Activated CD4-positive, alpha-beta T cell treated with anti-CD3 and anti-CD28 coated beads, Interleukin-2, amount 50 U/mL, for 16 hours (primary cell): ENCODE measurements around the gene NFIC.
"Not testable (repeated sequence)": the region's sequence is repeated elsewhere in the genome, so short reads cannot be mapped to it uniquely, and the experiment has no call there.

Source experiments
- DNase-seq: peaks from one replicate; pipeline ENCODE4 v3.0.0-alpha.2; 2020

NFIC gene

GRCh38 chr19:3375221-3376090 lies 9.1 kb downstream of the NFIC start:
- no peak for DNase-seq

DNA sequence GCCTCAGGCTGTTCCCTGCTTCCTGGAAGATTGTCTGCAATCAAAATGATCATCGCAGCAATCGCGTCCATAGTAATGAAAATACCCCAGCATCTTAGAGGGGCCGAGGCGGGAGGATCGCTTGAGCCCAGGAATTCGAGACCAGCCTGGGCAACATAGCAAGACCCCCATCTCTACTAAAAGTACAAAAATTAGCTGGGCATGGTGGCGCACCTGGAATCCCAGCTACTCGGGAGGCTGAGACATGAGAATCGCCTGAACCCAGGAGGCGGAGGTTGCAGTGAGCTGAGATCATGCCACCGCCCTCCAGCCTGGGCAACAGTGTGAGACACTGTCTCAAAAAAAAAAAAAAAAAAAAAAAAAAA lies 9.7 kb downstream of the NFIC start:
- DNase-seq = not testable (repeated sequence)

DNA sequence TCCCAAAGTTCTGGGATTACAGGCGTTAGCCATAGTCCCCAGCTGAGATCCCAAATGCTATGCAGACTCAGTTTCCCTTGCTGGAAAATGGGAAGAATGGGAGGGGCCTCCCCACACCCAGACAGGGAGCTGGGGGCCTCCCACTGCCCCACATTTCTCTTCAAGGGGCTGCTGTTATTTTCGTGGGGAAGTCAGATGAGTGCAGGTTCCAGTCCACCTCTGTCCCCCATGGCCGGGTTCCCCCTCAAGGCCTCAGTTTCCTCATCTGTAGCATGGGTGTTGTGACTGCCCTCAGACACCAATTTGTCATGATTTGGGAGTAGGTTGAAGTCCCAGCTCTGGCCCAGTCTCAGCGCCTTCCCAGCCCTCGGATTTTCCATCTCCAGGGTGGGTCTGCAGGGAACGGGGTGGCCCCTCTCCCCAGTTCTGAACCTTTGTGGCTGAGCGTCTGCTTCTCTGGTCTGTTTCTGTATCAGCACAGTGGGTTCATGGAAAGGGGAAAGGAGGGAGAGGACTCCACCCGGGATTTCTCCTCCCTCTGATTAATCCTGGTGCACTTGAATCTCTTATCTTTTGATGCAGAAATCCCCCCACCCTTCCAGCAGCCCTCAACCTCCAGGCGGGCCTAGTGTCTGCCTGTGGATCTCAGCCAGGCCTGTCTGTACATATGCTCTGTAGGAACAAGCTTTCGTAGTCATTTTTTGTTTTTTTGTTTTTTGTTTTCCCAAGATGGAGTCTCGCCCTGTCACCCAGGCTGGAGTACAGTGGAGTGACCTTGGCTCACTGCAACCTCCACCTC lies 12.2 kb downstream of the NFIC start:
- DNase-seq = no peak

- DNase-seq = no peak
These were observed 14.4 kb downstream of the NFIC start for GRCh38 chr19:3380829-3381228.

DNA sequence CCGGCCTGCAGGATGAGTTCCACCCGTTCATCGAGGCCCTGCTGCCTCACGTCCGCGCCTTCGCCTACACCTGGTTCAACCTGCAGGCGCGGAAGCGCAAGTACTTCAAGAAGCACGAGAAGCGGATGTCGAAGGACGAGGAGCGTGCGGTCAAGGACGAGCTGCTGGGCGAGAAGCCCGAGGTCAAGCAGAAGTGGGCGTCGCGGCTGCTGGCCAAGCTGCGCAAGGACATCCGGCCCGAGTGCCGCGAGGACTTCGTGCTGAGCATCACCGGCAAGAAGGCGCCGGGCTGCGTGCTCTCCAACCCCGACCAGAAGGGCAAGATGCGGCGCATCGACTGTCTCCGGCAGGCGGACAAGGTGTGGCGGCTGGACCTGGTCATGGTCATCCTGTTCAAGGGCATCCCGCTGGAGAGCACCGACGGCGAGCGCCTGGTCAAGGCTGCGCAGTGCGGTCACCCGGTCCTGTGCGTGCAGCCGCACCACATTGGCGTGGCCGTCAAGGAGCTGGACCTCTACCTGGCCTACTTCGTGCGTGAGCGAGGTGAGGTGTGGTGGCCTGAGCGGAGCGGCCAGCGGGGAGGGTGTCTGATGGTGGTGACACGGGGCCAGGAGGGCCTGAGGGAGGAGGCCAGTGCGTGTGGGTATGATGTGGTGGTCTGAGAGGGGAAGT lies 15.5 kb downstream of the NFIC start:
- DNase-seq = no peak

DNA sequence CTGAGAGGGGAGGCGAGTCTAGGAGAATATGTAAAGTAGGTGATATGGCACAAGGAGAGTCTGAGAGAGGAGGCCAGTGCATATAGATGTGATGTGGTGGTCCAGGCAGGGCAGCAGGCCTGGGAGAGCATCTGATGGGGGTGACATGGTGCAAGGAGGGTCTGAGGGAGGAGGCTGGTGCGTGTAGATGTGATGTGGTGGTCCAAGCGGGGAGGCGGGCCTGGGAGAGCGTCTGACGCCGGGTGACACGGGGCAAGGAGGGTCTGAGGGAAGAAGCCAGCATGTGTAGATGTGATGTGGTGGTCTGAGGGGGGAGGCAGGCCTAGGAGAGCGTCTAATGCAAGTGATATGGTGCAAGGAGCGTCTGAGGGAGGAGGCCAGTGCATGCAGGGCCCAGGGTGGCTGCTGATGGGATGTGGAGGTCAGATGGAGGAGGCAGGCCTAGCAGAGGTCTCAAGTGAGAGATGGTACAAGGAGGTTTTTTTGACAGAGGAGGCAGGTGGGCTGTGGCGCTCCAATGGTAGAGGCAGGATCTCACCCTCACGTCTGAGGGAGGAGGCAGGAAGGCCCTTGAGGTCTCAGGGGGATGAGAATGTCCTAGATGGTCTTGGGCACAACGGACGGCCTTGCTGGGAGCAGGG lies 16.2 kb downstream of the NFIC start:
- DNase-seq = no peak

GRCh38 chr19:3383121-3383722 lies 16.8 kb downstream of the NFIC start:
- DNase-seq = no peak

DNA sequence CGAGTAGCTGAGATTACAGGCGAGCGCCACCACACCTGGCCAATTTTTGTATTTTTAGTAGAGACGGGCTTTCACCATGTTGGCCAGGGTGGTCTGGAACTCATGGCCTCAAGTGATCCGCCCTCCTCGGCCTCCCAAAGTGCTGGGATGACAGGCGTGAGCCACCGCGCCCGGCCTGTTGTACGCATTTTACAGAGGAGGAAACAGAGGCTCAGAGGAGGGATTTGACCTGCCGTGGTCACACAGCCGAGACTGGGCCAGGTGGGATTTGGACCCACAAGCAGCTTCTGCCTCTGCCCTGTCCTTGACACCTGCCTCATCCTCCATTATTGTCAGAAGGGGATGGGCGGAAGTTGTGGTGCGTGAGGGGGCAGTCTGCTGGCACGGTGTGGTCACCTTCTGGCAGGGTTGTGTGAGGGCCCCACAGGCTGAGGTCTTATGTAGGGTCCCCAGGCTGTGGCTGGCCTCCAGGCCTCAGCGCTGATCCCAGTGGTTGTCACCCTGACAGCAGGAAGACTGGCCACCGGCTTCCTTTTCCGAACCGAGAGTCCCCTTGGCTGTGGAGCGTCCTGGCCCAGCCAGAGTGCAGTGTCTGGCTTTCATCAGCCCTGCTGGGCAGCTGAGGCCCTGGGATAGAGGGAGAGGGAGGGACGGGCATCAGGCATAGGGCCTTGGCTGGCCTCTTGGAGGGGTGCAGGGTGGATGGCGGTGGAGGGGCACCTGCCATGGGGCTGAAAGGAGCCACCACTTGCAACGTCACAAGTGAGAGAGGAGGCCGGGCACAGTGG lies 20.3 kb downstream of the NFIC start:
- DNase-seq = no peak

DNA sequence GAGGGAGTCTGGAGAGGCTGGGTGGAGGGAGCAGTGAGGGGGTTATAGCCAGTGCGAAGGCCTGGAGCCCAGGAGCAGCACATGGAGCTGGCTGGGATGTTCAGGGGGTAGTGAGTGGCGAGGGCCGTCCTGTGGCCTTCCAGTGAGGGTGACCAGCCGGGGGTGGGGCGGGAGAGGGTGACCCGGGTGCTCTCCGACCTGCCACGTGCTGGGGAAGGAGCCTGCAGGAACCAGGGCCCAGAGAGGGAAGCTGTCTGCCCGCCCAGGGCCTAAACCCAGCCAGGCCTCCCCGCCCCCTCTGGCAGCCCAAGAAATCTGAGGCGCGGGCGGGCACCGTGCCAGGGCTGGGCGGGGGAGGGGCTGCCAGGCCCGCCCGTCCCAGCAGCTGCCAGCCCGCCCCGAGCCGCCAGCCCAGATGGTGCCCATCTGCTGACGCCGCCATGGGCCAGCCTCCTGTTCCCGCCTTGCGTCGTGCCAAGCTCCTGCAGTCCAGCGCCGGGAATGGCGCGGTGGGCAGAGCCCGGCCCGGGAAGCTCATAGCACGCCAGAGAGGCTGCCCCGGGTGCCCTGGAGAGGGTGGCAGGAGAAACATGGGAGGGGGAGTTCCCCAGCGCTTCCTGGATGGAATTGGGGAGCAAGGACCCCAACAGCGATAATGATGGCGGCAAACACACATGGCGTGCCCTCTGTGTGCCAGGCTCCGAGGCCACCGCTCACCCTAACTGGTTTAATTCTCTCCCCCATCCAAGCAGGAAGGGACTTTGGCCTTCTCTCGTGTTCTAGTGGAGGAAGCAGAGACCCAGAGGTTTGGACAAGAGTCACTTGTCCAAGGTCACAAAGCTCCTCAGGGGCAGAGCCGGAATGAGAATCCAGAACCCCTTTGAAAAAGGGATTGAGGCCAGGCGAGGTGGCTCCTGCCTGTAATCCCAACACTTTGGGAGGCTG lies 21.5 kb downstream of the NFIC start:
- no peak for DNase-seq

GRCh38 chr19:3389446-3389778 lies 23.0 kb downstream of the NFIC start:
- no peak for DNase-seq

GRCh38 chr19:3389876-3390371 lies 23.5 kb downstream of the NFIC start:
- no peak for DNase-seq

- DNase-seq = not testable (repeated sequence)
These were observed 25.5 kb downstream of the NFIC start for GRCh38 chr19:3391911-3392310.

DNA sequence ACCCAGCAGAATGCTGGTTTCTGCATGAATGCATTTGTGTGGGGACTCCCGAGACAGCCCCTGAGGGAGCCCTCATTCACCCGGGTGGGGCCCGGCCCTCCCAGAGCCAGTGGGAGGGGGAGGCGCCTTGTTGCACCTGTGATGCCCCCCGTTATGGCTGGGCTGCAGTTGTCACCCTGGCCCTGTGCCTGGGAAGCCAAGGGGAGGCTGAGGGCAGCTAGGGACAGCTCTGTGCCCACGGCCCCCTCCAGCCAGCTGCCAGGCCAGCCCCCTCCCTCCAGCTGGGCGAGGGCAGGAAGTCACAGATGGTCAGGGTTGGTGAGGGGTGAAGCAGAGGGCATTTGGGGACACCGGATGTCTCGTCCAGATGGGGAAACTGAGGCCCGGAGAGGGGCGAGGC lies 26.1 kb downstream of the NFIC start:
- DNase-seq = no peak

DNA sequence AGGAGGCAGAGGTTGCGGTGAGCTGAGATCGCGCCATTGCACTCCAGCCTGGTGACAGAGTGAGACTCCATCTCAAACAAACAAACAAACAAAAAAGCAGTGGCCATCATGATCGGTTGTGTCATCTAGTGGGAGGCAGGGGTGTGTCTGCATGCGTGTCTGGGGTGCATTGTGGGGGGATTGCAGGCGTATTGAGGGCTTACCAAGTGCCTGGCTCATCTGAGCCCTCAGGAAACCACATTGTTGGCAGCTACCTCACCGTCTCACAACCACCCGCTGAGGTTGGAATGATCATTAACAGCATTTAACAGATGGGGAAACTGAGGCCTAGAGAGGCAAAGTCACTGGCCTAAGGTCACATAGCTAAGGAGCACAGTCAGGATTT lies 30.5 kb downstream of the NFIC start:
- DNase-seq = no peak

DNA sequence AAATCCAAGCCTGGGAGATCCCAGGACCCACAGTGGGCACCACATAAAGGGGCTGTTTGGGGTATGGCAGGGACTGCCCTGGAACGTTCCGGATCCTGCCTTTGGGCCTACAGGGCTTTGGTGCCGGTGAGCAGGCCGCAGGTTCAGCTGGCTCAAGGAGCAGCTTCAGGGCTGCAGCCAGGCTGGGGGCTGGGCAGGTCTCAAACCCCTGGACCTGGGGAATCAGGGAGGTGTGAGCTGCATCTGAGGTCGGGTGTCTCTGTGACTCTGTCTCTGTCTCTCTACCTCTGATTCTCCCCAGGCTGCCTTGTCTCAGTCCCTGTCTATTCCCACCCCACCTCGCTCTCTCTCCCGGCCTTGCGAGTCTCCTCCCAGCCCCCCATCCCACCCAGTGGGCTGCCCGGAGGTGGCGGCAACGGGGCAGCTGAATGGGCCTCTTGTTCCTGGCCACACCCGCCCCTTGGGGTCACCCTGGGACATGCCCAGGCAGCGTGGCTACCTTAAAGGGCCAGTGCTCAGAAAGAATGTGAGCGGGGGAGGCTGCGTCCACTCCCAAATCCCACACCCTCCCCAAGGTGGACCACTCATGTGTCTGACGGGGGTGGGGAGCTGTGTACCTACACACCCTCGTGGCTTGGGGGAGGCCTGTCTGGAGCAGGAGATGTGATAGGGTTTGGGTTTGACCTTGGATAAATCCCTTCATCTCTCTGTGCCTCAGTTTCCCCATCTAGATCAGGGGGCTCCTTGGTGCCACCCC lies 31.1 kb downstream of the NFIC start:
- DNase-seq = no peak

GRCh38 chr19:3398114-3398899 lies 31.9 kb downstream of the NFIC start:
- no peak for DNase-seq

DNA sequence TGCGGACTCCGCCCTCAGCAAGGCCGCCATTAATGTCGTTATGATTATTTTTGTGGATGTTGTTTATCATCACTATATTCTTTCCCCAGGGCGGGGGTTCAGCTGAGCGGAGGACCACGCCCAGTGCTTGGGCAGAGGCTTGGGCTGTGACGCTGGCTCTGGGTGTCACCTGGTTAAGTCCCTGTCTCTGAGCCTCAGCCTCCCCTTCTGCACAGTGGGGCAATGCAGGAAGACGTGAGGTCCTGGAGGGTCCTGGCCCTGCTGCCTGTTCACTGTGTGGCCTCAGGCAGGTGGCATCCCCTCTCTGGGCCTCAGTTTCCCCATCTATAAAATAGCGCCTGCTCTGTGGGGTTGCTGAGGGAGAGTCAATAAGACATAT lies 32.5 kb downstream of the NFIC start:
- DNase-seq = no peak

DNA sequence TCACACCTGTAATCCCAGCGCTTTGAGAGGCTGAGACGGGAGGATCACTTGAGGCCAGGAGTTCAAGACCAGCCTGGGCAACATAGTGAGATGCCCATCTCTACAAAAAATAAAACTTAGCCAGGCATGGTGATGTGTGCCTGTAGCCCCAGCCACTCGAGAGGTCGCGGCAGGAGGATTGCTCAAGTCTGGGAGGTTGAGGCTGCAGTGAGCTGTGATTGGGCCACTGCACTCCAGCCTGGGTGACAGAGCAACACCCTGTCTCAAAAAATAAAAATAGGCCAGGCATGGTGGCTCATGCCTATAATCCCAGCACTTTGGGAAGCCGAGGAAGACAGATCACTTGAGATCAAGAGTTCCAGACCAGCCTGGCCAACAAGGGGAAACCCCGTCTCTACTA lies 32.9 kb downstream of the NFIC start:
- DNase-seq = not testable (repeated sequence)
